Heart left ventricle (tissue), 16 donors: ENCODE measurements around the gene HNRNPR. TPM values are rescaled to one million over a fixed set of nuclear protein-coding genes. Genes with fewer than 3 reads are reported as not detected.

Experiments
- ATAC-seq, 4 donors: fragments of 200-7000 bp; cut with Tn5 transposase; one replicate each; pipeline ENCODE4 v1.9.1; 2020 to 2022; ENCODE audit warnings: moderate library complexity in 4 of 4, mild to moderate bottlenecking in 3 of 4, moderate number of reproducible peaks in 1 of 4
- DNase-seq, 5 donors: peaks; one replicate each; pipeline ENCODE4 v3.0.0-alpha.2; 2020
- H3K27ac ChIP-seq, 12 donors: fragments of 200-600 bp; sonication (generic) in 4 of 12; one replicate each; pipeline versions ENCODE4 v1.5.0 to v1.8.0; 2016 to 2022; ENCODE audit warnings: mild to moderate bottlenecking in 2 of 12
- H3K27me3 ChIP-seq, 9 donors: fragments of 200-600 bp; sonication (generic) in 2 of 9; one replicate each; pipeline versions ENCODE4 v1.5.1 to v1.8.0; 2016 to 2022; ENCODE audit warnings: mild to moderate bottlenecking in 3 of 9
- H3K36me3 ChIP-seq, 9 donors: fragments of 200-600 bp; sonication (generic) in 2 of 9; one replicate each; pipeline versions ENCODE4 v1.5.0 to v1.8.0; 2018 to 2022; ENCODE audit warnings: mild to moderate bottlenecking in 2 of 9
- H3K4me1 ChIP-seq, 12 donors: fragments of 200-600 bp; sonication (generic) in 4 of 12; one replicate each; pipeline versions ENCODE4 v1.5.0 to v1.8.0; 2016 to 2022; ENCODE audit warnings: mild to moderate bottlenecking in 3 of 12
- H3K4me3 ChIP-seq, 12 donors: fragments of 200-600 bp; sonication (generic) in 4 of 12; one replicate each; pipeline versions ENCODE4 v1.5.0 to v1.8.0; 2017 to 2022; ENCODE audit warnings: mild to moderate bottlenecking in 9 of 12, moderate library complexity in 4 of 12
- H3K9me3 ChIP-seq, 12 donors: fragments of 200-600 bp; sonication (generic) in 4 of 12; one replicate each; pipeline versions ENCODE4 v1.5.0 to v1.8.0; 2016 to 2022; ENCODE audit warnings: mild to moderate bottlenecking in 1 of 12
- POLR2A ChIP-seq, 2 donors: fragments of 450-650 bp; IDR thresholded peaks; one replicate each; pipeline ENCODE4 v1.6.1; 2017; ENCODE audit warnings: antibody characterized with exemption in 2 of 2, mild to moderate bottlenecking in 2 of 2, moderate library complexity in 2 of 2
- WGBS, 4 donors: extraction: QIAGEN DNeasy Blood & Tissue Kit in 2 of 4; methylation state at CpG; one replicate each; pipeline versions ENCODE4 v1.1.5 to v1.1.7; 2013 to 2018; 5-methylcytosine and 5-hydroxymethylcytosine counted together
- intact Hi-C, 10 donors: fragments of 100-400 bp; cut with DNase I; formaldehyde crosslinking; loops; one replicate each; pipeline versions ENCODE4 v1.11.1 to v1.14.2; 2022
- polyA plus RNA-seq, 2 donors: library from polyadenylated mRNA; stranded (reverse); fragments of 200-250 nt; gene quantifications; one replicate each; pipeline ENCODE4 v1.2.3, GENCODE V29; 2013
- total RNA-seq, 9 donors: library from RNA; depleted of rRNA in 2 of 9; stranded (reverse); fragments of >200 nt in 2 of 9; fragmentation: NEBNext Ultra II Directional in 3 of 9; extraction: Animal tissue kit (Norgen Biotek cat#: 25700) in 3 of 9; gene quantifications; one replicate each; pipeline versions ENCODE4 v1.1.0 to v1.2.4, GENCODE V29; 2016 to 2023
- TF ChIP-seq, protein P1 (sequence below), 12 donors: fragments of 200-600 bp; sonication (generic) in 4 of 12; IDR thresholded peaks; one replicate each; pipeline versions ENCODE4 v1.5.0 to v1.8.0; 2018 to 2022; ENCODE audit warnings: antibody characterized with exemption in 12 of 12, mild to moderate bottlenecking in 5 of 12
- donor health status: ischemic (EF 13 %, LVEDD 7.1; RV severe dilation, severe dysfunction).
- donor health status: healthy with polysubstance abuse.
- donor health status: DM: no; HTN: yes; CAD: no.
- donor health status: DM: no; HTN: no; CAD: no.
- donor health status: ischemic (EF 25% LVEDD 6.9; RV normal size, moderate dysfunction).
- donor health status: ischemic (EF 25% LVEDD 5.7; RV mildly dilated, moderate dysfunction).
- donor health status: healthy.
- donor health status: DM: yes; HTN: yes; CAD: no.
- donor health status: ischemic (EF 35%, LVEDD 5.7; RV mildly dilated, moderate dysfunction).
- donor health status: nonischemic (EF 11% LVEDD 7.7; RV severe dilation, severe dysfunction).
- donor health status: DM: yes; HTN: yes; CAD: no.
- donor health status: PGD.
- donor health status: ischemic (EF 29% LVEDD 5.4; RV normal size, mild dysfunction).
- donor health status: nonischemic (EF 23%, LVEDD 6.1; RV moderate dilation, normal function).

Gene HNRNPR
- total and polyA plus RNA-seq, 11 donors, result 38.0 to 96.1 (median 69.2) TPM

DNA sequence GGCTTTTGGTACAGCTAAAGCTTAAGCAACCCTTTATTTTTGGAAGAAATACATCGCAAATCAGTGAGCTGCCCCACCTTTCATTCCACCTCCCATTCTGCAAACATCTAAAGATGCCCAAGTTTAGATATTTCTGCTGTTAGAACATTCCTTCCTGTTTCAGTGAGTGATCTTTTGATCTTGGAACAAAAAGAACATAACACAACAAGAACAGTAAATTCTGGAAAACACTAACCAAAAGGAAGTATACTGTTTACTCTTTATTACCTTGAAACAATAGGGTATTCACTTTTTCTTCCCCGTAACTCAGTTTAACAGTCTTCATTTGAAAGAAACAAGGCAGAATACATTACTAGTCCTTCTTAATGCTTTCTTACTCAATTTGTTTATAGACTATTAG lies 40.6 kb downstream of the HNRNPR start:
- 78 to 87% (median 84%) methylated on average over 2 of the region's 2 CpGs for WGBS, 4 donors
- Histone ChIP-seq H3K27me3 (no peaks in the 10 kb centered on the region), H3K27ac (no peak overlapping the region), H3K4me1 (no peaks in the 10 kb centered on the region), H3K9me3 (no peaks in the 10 kb centered on the region), H3K36me3 (peaks cover 0 to 99% (median 85%) of the 10 kb centered on the region in 9 donors), H3K4me3 (no peak overlapping the region)
- DNase-seq (no peak), ATAC-seq (no peak)
- intact Hi-C loops, result no loop called here
- TF ChIP-seq POLR2A (IDR thresholded peaks at IDR 0.05), result no peak
- TF ChIP-seq, protein P1, sequence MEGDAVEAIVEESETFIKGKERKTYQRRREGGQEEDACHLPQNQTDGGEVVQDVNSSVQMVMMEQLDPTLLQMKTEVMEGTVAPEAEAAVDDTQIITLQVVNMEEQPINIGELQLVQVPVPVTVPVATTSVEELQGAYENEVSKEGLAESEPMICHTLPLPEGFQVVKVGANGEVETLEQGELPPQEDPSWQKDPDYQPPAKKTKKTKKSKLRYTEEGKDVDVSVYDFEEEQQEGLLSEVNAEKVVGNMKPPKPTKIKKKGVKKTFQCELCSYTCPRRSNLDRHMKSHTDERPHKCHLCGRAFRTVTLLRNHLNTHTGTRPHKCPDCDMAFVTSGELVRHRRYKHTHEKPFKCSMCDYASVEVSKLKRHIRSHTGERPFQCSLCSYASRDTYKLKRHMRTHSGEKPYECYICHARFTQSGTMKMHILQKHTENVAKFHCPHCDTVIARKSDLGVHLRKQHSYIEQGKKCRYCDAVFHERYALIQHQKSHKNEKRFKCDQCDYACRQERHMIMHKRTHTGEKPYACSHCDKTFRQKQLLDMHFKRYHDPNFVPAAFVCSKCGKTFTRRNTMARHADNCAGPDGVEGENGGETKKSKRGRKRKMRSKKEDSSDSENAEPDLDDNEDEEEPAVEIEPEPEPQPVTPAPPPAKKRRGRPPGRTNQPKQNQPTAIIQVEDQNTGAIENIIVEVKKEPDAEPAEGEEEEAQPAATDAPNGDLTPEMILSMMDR (IDR thresholded peaks at IDR 0.05), result no peak

DNA sequence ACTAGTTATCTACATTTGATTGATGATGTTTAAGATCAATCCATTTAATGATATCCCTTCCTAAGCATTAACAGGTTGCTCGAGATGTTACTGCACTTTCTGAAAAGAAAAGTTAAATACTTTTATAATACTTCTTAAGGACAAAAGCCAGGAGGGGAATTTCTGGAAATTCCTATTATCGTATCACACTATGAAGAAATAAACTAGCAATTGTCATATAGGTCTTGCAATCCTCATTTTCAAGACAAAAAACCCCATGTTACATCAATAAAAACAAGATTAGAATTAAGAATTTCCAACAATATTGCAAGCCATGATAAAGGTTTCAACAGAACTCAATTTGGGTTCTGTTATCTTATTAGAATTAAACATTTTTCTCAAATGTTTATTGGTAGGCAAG lies 47.2 kb downstream of the HNRNPR start:
- intact Hi-C loops, result loop anchor here in 1 of 10 donors (10.0 kb wide), 1 partner anchor 238 kb away; the partner anchor contains the start of gene E2F2
- peaks cover 0 to 6% (median 0%) of the 10 kb centered on the region in 12 donors for H3K4me1 ChIP-seq
- WGBS, 4 donors, result 96 to 99% (median 97%) methylated on average over 2 of the region's 2 CpGs
- peaks cover 0 to 74% (median 66%) of the 10 kb centered on the region in 9 donors for H3K36me3 ChIP-seq
- ATAC-seq, result no peak
- H3K27me3 ChIP-seq, result no peaks in the 10 kb centered on the region
- TF ChIP-seq POLR2A (IDR thresholded peaks at IDR 0.05), result no peak
- TF ChIP-seq, protein P1 (IDR thresholded peaks at IDR 0.05), result no peak
- no peak for DNase-seq
- H3K4me3 ChIP-seq, result no peak overlapping the region
- no peak overlapping the region for H3K27ac ChIP-seq
- H3K9me3 ChIP-seq, result no peaks in the 10 kb centered on the region

DNA sequence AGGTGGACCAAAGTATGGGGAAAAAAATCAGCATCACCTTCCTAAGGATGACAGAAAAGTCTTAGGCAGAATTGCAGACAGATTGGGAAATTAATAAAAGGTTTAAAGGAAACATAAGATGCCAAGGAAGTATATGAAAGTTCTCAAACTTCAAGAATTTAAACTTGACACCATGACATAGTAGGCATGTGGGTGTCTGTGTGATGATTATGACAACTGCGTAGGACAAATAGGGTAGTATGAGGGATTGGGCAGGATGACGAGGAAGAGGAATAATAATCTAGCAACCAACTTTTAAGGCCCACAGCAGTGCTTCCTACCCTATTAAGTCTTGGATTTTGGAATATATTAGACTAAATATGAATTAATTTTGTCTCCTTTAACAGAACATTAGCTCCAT lies 52.4 kb downstream of the HNRNPR start:
- intact Hi-C loops, result loop anchor here in 1 of 10 donors (10.0 kb wide), 1 partner anchor 243 kb away; the partner anchor contains the start of gene E2F2
- 73 to 97% (median 95%) methylated on average over 2 of the region's 2 CpGs for WGBS, 4 donors
- peaks cover 0 to 53% (median 31%) of the 10 kb centered on the region in 9 donors for H3K36me3 ChIP-seq

DNA sequence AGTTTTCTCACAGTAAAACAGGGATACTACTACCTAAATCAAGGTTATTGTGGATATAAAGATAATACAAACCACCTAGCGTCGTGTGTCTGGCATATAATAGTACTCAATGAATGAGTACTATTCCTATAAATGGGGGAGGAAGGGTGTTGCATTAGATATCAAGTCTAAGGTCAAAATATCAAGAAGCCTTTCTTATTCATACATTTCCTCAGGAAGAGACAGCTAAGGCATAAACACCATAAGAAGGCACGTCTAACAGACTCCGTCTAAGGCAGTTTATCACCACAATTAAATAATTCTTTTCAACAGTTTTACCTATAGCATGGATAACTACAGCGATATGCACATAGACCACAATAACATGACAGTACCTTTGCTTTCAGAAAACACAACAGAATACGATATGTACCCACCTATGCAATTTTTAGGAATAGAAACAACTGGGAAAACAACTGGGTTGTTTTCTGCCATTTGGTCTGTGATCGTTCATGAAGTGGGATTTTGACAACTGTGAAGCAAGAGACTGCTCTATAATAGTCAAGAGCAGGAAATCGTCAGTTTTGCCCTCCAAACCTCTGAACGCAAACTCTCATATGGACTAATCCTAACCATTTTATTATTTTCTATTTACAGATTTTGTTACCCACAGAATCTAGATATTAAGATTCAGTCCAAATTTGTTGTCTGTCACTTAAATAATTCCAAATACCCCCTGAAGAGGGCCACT lies 53.1 kb downstream of the HNRNPR start:
- intact Hi-C loops, result loop anchor here in 1 of 10 donors (10.0 kb wide), 1 partner anchor 244 kb away; the partner anchor contains the start of gene E2F2
- Histone ChIP-seq H3K27ac (no peak overlapping the region), H3K36me3 (peaks cover 0 to 52% (median 33%) of the 10 kb centered on the region in 9 donors), H3K4me3 (no peak overlapping the region), H3K27me3 (no peaks in the 10 kb centered on the region), H3K4me1 (peaks cover 0 to 11% (median 5%) of the 10 kb centered on the region in 12 donors), H3K9me3 (no peaks in the 10 kb centered on the region)
- no peak for ATAC-seq
- 77 to 84% (median 80%) methylated on average over 9 of the region's 9 CpGs for WGBS, 4 donors
- TF ChIP-seq, protein P1 (IDR thresholded peaks at IDR 0.05), result no peak
- TF ChIP-seq POLR2A (IDR thresholded peaks at IDR 0.05), result no peak
- no peak for DNase-seq

More for the DNA sequence above, 52.4 kb downstream of the HNRNPR start:
- Histone ChIP-seq H3K4me1 (peaks cover 0 to 11% (median 5%) of the 10 kb centered on the region in 12 donors), H3K27ac (no peak overlapping the region), H3K4me3 (no peak overlapping the region), H3K27me3 (no peaks in the 10 kb centered on the region), H3K9me3 (no peaks in the 10 kb centered on the region)
- DNase-seq (no peak), ATAC-seq (no peak)
- TF ChIP-seq, protein P1 (IDR thresholded peaks at IDR 0.05), result no peak
- no peak for TF ChIP-seq POLR2A (IDR thresholded peaks at IDR 0.05)
